Natural killer cell (primary cell): Measurements from ENCODE around the gene CLPTM1. TPM values are rescaled to one million over a fixed set of nuclear protein-coding genes. Genes with fewer than 3 reads are reported as not detected.
"Not testable (repeated sequence)": the region's sequence is repeated elsewhere in the genome, so short reads cannot be mapped to it uniquely, and the experiment has no call there.

ENCODE experiments used
- ATAC-seq, 3 donors: fragments of 150-1000 bp in 2 of 3; fragments of 200-7000 bp in 1 of 3; cut with Tn5 transposase; 1 replicate in 1 of 3; 2 replicates in 2 of 3; pipeline ENCODE4 v1.10.0; 2021; ENCODE audit warnings: mild to moderate bottlenecking in 2 of 3, moderate library complexity in 2 of 3
- DNase-seq, 2 donors: peaks; one replicate each; pipeline versions ENCODE4 v3.0.0 to v3.0.0-alpha.2; 2013 to 2021; ENCODE audit warnings: mixed read lengths in 1 of 2
- H3K27ac ChIP-seq: one replicate; pipeline ENCODE4 v1.5.1; 2013; ENCODE audit warnings: mild to moderate bottlenecking, low read length
- H3K27me3 ChIP-seq: one replicate; pipeline ENCODE4 v1.6.1; 2013; ENCODE audit warnings: low read length; ENCODE audit not compliant: control insufficient read depth, insufficient read depth
- H3K36me3 ChIP-seq: one replicate; pipeline ENCODE4 v1.6.1; 2013; ENCODE audit warnings: low read length; ENCODE audit not compliant: control insufficient read depth, insufficient read depth
- H3K4me1 ChIP-seq: one replicate; pipeline ENCODE4 v1.6.1; 2013; ENCODE audit warnings: low read length; ENCODE audit not compliant: control insufficient read depth, insufficient read depth
- H3K4me3 ChIP-seq: one replicate; pipeline ENCODE4 v1.5.1; 2013; ENCODE audit warnings: low read length
- H3K9me3 ChIP-seq: one replicate; pipeline ENCODE4 v1.6.1; 2013; ENCODE audit warnings: low read length; ENCODE audit not compliant: control insufficient read depth, insufficient read depth
- H3K27ac Mint-ChIP-seq, 2 donors: one replicate each; pipeline ENCODE4 v1.8.0; 2022; ENCODE audit warnings: mild to moderate bottlenecking in 2 of 2, mixed read lengths in 2 of 2, moderate library complexity in 1 of 2
- H3K27me3 Mint-ChIP-seq, 2 donors: one replicate each; pipeline ENCODE4 v1.8.0; 2022; ENCODE audit warnings: low read depth in 2 of 2, mixed read lengths in 2 of 2
- H3K36me3 Mint-ChIP-seq: one replicate; pipeline ENCODE4 v1.8.0; 2022; ENCODE audit warnings: mixed read lengths
- H3K4me1 Mint-ChIP-seq, 2 donors: one replicate each; pipeline ENCODE4 v1.8.0; 2022; ENCODE audit warnings: mixed read lengths in 2 of 2
- H3K4me3 Mint-ChIP-seq: one replicate; pipeline ENCODE4 v1.8.0; 2022; ENCODE audit warnings: mild to moderate bottlenecking, moderate library complexity, mixed read lengths
- H3K9me3 Mint-ChIP-seq, 2 donors: one replicate each; pipeline ENCODE4 v1.8.0; 2022; ENCODE audit warnings: mixed read lengths in 2 of 2
- WGBS: methylation state at CpG from one replicate; pipeline ENCODE4 v1.1.7; 2013; ENCODE audit warnings: missing lambda C conversion rate; ENCODE audit not compliant: insufficient coverage; 5-methylcytosine and 5-hydroxymethylcytosine counted together
- intact Hi-C: fragments of 100-400 bp; cut with micrococcal nuclease; formaldehyde crosslinking; loops from one replicate; pipeline ENCODE4 v1.14.2; 2022
- total RNA-seq, 4 donors: library from RNA; stranded (reverse); fragments of 120-200 nt in 1 of 4; gene quantifications; one replicate each; pipeline versions ENCODE4 v1.2.3 to v1.2.4, GENCODE V29; 2013 to 2022
- TF ChIP-seq, protein P1 (sequence below): fragments of 200-600 bp; IDR thresholded peaks from one replicate; pipeline ENCODE4 v1.8.0; 2022; ENCODE audit warnings: antibody characterized with exemption

Gene CLPTM1
- total RNA-seq, 3 donors from 2014 or later (not counting 1 experiment from before 2014, with no cell fraction given): 97.1 to 125 (median 120) TPM

DNA sequence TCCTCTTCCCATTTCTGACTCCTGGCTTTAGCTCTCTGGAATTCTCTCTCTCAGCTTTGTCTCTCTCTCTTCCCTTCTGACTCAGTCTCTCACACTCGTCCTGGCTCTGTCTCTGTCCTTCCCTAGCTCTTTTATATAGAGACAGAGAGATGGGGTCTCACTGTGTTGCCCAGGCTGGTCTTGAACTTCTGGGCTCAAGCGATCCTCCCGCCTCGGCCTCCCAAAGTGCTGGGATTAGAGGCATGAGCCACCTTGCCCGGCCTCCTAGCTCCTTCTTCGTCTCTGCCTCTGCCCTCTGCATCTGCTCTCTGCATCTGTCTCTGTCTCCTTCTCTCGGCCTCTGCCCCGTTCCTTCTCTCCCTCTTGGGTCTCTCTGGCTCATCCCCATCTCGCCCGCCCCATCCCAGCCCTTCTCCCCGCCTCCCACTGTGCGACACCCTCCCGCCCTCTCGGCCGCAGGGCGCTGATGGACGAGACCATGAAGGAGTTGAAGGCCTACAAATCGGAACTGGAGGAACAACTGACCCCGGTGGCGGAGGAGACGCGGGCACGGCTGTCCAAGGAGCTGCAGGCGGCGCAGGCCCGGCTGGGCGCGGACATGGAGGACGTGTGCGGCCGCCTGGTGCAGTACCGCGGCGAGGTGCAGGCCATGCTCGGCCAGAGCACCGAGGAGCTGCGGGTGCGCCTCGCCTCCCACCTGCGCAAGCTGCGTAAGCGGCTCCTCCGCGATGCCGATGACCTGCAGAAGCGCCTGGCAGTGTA is 46.9 kb upstream of the CLPTM1 start:
- no peak overlapping the region for H3K27ac ChIP-seq
- 94% methylated on average over 46 of the region's 46 CpGs for WGBS
- H3K4me3 ChIP-seq: no peak overlapping the region
- Mint-ChIP-seq H3K9me3 (no peaks in the 10 kb centered on the region), H3K36me3 (no peaks in the 10 kb centered on the region), H3K4me3 (no peak overlapping the region), H3K27ac (no peak overlapping the region), H3K27me3 (peaks cover 33 to 37% of the 10 kb centered on the region in 2 donors), H3K4me1 (peaks cover 6 to 8% of the 10 kb centered on the region in 2 donors)
- no peak for DNase-seq
- TF ChIP-seq, protein P1, sequence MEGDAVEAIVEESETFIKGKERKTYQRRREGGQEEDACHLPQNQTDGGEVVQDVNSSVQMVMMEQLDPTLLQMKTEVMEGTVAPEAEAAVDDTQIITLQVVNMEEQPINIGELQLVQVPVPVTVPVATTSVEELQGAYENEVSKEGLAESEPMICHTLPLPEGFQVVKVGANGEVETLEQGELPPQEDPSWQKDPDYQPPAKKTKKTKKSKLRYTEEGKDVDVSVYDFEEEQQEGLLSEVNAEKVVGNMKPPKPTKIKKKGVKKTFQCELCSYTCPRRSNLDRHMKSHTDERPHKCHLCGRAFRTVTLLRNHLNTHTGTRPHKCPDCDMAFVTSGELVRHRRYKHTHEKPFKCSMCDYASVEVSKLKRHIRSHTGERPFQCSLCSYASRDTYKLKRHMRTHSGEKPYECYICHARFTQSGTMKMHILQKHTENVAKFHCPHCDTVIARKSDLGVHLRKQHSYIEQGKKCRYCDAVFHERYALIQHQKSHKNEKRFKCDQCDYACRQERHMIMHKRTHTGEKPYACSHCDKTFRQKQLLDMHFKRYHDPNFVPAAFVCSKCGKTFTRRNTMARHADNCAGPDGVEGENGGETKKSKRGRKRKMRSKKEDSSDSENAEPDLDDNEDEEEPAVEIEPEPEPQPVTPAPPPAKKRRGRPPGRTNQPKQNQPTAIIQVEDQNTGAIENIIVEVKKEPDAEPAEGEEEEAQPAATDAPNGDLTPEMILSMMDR: no peak
- H3K9me3 ChIP-seq: no peaks in the 10 kb centered on the region
- no peaks in the 10 kb centered on the region for H3K36me3 ChIP-seq
- intact Hi-C loops: no loop called here
- H3K4me1 ChIP-seq: peaks cover 4% of the 10 kb centered on the region
- no peak for ATAC-seq
- peaks cover 15% of the 10 kb centered on the region for H3K27me3 ChIP-seq

DNA sequence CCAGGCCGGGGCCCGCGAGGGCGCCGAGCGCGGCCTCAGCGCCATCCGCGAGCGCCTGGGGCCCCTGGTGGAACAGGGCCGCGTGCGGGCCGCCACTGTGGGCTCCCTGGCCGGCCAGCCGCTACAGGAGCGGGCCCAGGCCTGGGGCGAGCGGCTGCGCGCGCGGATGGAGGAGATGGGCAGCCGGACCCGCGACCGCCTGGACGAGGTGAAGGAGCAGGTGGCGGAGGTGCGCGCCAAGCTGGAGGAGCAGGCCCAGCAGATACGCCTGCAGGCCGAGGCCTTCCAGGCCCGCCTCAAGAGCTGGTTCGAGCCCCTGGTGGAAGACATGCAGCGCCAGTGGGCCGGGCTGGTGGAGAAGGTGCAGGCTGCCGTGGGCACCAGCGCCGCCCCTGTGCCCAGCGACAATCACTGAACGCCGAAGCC is 46.3 kb upstream of the CLPTM1 start:
- peaks cover 15% of the 10 kb centered on the region for H3K27me3 ChIP-seq
- TF ChIP-seq, protein P1: no peak
- no peaks in the 10 kb centered on the region for H3K9me3 ChIP-seq
- Mint-ChIP-seq H3K36me3 (no peaks in the 10 kb centered on the region), H3K4me3 (no peak overlapping the region), H3K27ac (no peak overlapping the region), H3K4me1 (peaks cover 6 to 8% of the 10 kb centered on the region in 2 donors), H3K9me3 (no peaks in the 10 kb centered on the region), H3K27me3 (peaks cover 36 to 43% of the 10 kb centered on the region in 2 donors)
- intact Hi-C loops: no loop called here
- no peak overlapping the region for H3K4me3 ChIP-seq
- peaks cover 1% of the 10 kb centered on the region for H3K4me1 ChIP-seq
- no peak for DNase-seq
- no peak for ATAC-seq
- H3K36me3 ChIP-seq: no peaks in the 10 kb centered on the region
- H3K27ac ChIP-seq: no peak overlapping the region
- 96% methylated on average over 44 of the region's 44 CpGs for WGBS

DNA sequence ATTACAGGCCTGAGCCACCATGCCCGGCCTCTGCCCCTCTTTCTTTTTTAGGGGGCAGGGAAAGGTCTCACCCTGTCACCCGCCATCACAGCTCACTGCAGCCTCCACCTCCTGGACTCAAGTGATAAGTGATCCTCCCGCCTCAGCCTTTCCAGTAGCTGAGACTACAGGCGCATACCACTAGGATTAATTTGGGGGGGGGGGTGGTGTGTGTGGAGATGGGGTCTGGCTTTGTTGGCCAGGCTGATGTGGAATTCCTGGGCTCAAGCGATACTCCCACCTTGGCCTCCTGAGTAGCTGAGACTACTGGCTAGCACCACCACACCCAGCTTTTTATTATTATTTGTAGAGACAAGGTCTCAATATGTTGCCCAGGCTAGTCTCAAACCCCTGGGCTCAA is 45.4 kb upstream of the CLPTM1 start:
- Histone ChIP-seq H3K4me1 (peaks cover 8% of the 10 kb centered on the region), H3K27me3 (peaks cover 18% of the 10 kb centered on the region), H3K36me3 (no peaks in the 10 kb centered on the region), H3K9me3 (no peaks in the 10 kb centered on the region), H3K27ac (no peak overlapping the region), H3K4me3 (no peak overlapping the region)
- no peaks in the 10 kb centered on the region for H3K9me3 Mint-ChIP-seq
- DNase-seq: no peak
- no peak overlapping the region for H3K4me3 Mint-ChIP-seq
- no peak overlapping the region for H3K27ac Mint-ChIP-seq
- no peaks in the 10 kb centered on the region for H3K36me3 Mint-ChIP-seq
- intact Hi-C loops: no loop called here
- H3K4me1 Mint-ChIP-seq: peaks cover 8 to 17% of the 10 kb centered on the region in 2 donors
- ATAC-seq: no peak
- TF ChIP-seq, protein P1: no peak
- WGBS: 85% methylated on average over 4 of the region's 5 CpGs
- peaks cover 43 to 51% of the 10 kb centered on the region in 2 donors for H3K27me3 Mint-ChIP-seq

DNA sequence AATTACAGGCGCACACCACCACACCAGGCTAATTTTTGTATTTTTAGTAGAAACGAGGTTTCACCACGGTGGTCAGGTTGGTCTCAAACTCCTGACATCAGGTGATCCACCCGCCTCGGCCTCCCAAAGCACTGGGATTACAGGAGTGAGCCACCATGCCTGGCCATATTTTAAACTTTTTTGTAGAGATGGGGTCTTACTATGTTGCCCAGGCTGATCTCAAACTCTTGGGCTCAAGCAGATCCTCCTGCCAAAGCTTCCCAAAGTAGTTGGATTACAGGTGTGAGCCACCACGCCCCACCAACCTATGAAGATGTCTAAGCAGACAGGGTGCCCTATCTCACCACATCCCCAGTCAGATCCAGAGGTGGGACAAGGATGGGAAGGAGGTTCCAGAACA is 43.3 kb upstream of the CLPTM1 start:
- ATAC-seq, H3K36me3 ChIP-seq, H3K4me3 Mint-ChIP-seq, H3K27ac ChIP-seq, intact Hi-C loops, H3K27me3 ChIP-seq, DNase-seq, H3K36me3 Mint-ChIP-seq, H3K4me3 ChIP-seq, H3K9me3 ChIP-seq, H3K9me3 Mint-ChIP-seq, H3K27ac Mint-ChIP-seq: not testable (repeated sequence)
- Mint-ChIP-seq H3K4me1 (peaks cover 5 to 11% of the 10 kb centered on the region in 2 donors), H3K27me3 (peaks cover 33 to 43% of the 10 kb centered on the region in 2 donors)
- peaks cover 15% of the 10 kb centered on the region for H3K4me1 ChIP-seq
- WGBS: 89% methylated on average over 6 of the region's 6 CpGs
